HCT116 (cell line): ENCODE results near the gene KCNMB2. TPM values are rescaled to one million over a fixed set of nuclear protein-coding genes. Genes with fewer than 3 reads are reported as not detected.

ENCODE experiments used
- ATAC-seq: fragments of 200-7000 bp; cut with Tn5 transposase; 2 replicates; pipeline ENCODE4 v1.9.1; 2020; ENCODE audit warnings: mild to moderate bottlenecking, moderate library complexity
- BruUV-seq: library from RNA; stranded (reverse); fragments of 400-500 nt; replicated peaks from 2 replicates; lab custom pipeline; 2021; lab: Mats Ljungman, UMichigan
- CTCF ChIA-PET: fragments of 300-600 bp; sonication (Branson Sonifier 250); formaldehyde crosslinking; loops from one replicate; lab custom pipeline; 2021; ENCODE audit warnings: antibody characterized with exemption; lab: Charles Lee
- POLR2A ChIA-PET: fragments of 300-600, 350-600 bp; sonication (Branson Sonifier 250); formaldehyde crosslinking; loops from one replicate; lab custom pipeline; 2021; ENCODE audit warnings: antibody characterized with exemption; lab: Charles Lee
- RAD21 ChIA-PET, 2 experiments: fragments of 300-600 bp; sonication (Branson Sonifier 250); formaldehyde crosslinking; loops; one replicate each; lab custom pipeline; 2023; ENCODE audit warnings: low total read pairs in 2 of 2; ENCODE audit not compliant: uncharacterized antibody in 2 of 2, unreplicated experiment in 2 of 2, low non-redundant PET in 1 of 2; lab: Charles Lee
- DNase-seq: peaks from one replicate; pipeline ENCODE4 v3.0.0-alpha.2; 2010; ENCODE audit warnings: low read depth, low spot score
- H2AFZ ChIP-seq: fragments of 200-600 bp; shearing (Covaris generic), sonication (generic); 2 replicates; pipeline ENCODE4 v1.6.1; 2017; ENCODE audit warnings: low read depth, mixed run types, mixed read lengths, antibody characterized with exemption, low read length; ENCODE audit not compliant: poor library complexity, severe bottlenecking
- H3K27ac ChIP-seq: 2 replicates; pipeline ENCODE4 v1.5.1; 2012; ENCODE audit warnings: low read depth, low read length
- H3K27me3 ChIP-seq: fragments of 200-600 bp; sonication (generic); 2 replicates; pipeline ENCODE4 v1.6.1; 2016; ENCODE audit warnings: mixed run types, low read length, mixed read lengths; ENCODE audit not compliant: insufficient read depth
- H3K36me3 ChIP-seq, 2 experiments: fragments of 200-500 bp in 1 of 2; fragments of 200-600 bp in 1 of 2; sonication (Bioruptor generic) in 1 of 2; sonication (generic) in 1 of 2; 2 replicates each; pipeline versions ENCODE4 v1.5.1 to v1.6.1; 2014 to 2016; ENCODE audit warnings: low read length in 2 of 2, inconsistent platforms in 1 of 2, mixed read lengths in 1 of 2, mixed run types in 1 of 2; ENCODE audit not compliant: insufficient read depth in 2 of 2, control insufficient read depth in 1 of 2
- H3K4me1 ChIP-seq, 2 experiments: fragments of 200-600 bp in 1 of 2; sonication (generic) in 1 of 2; 2 replicates each; pipeline versions ENCODE4 v1.5.1 to v1.6.1; 2012 to 2017; ENCODE audit warnings: low read length in 2 of 2, inconsistent platforms in 1 of 2, mild to moderate bottlenecking in 1 of 2, mixed read lengths in 1 of 2, mixed run types in 1 of 2, moderate library complexity in 1 of 2; ENCODE audit not compliant: insufficient read depth in 2 of 2, control insufficient read depth in 1 of 2
- H3K4me2 ChIP-seq: fragments of 200-600 bp; sonication (generic); 2 replicates; pipeline ENCODE4 v1.6.1; 2017; ENCODE audit warnings: mixed run types, low read length, mixed read lengths
- H3K4me3 ChIP-seq, 2 experiments: fragments of 200-600 bp in 1 of 2; sonication (generic) in 1 of 2; replicated peaks in 1 of 2; 2 replicates each; pipeline ENCODE4 v1.5.1; 2011 to 2016; ENCODE audit warnings: low read length in 2 of 2, control low read depth in 1 of 2, low read depth in 1 of 2, mild to moderate bottlenecking in 1 of 2, mixed read lengths in 1 of 2, mixed run types in 1 of 2
- H3K79me2 ChIP-seq: fragments of 200-600 bp; sonication (generic); 2 replicates; pipeline ENCODE4 v1.6.1; 2017; ENCODE audit warnings: mild to moderate bottlenecking, mixed run types, low read length, moderate library complexity, mixed read lengths; ENCODE audit not compliant: insufficient read depth
- H3K9ac ChIP-seq: fragments of 200-600 bp; sonication (generic); 2 replicates; pipeline ENCODE4 v1.6.1; 2016; ENCODE audit warnings: low read length, mixed read lengths
- H3K9me2 ChIP-seq: fragments of 200-600 bp; sonication (generic), shearing (Covaris generic); 2 replicates; pipeline ENCODE4 v1.6.1; 2017; ENCODE audit warnings: mixed run types, mild to moderate bottlenecking, moderate library complexity; ENCODE audit not compliant: insufficient read depth
- H3K9me3 ChIP-seq, 2 experiments: fragments of 200-500 bp in 1 of 2; fragments of 200-600 bp in 1 of 2; sonication (Bioruptor generic) in 1 of 2; sonication (generic) in 1 of 2; 2 replicates each; pipeline ENCODE4 v1.6.1; 2014 to 2017; ENCODE audit warnings: low read length in 2 of 2, mixed read lengths in 2 of 2, inconsistent platforms in 1 of 2, low read depth in 1 of 2, mild to moderate bottlenecking in 1 of 2, mixed run types in 1 of 2, moderate library complexity in 1 of 2; ENCODE audit not compliant: control insufficient read depth in 1 of 2, insufficient read depth in 1 of 2
- H4K20me1 ChIP-seq: fragments of 200-600 bp; sonication (generic), shearing (Covaris generic); 2 replicates; pipeline ENCODE4 v1.6.1; 2017; ENCODE audit warnings: mixed run types, mild to moderate bottlenecking, moderate library complexity; ENCODE audit not compliant: insufficient read depth
- CBX3 ChIP-seq: IDR thresholded peaks from 2 replicates; pipeline ENCODE4 v1.6.1; 2012; ENCODE audit warnings: low read depth
- EGR1 ChIP-seq: IDR thresholded peaks from 2 replicates; pipeline ENCODE4 v1.6.1; 2012; ENCODE audit warnings: low read depth
- EZH2phosphoT487 ChIP-seq: fragments of 200-600 bp; IDR thresholded peaks from 2 replicates; pipeline ENCODE4 v1.6.1; 2018; ENCODE audit warnings: antibody characterized with exemption, borderline replicate concordance
- FOSL1 ChIP-seq: IDR thresholded peaks from 2 replicates; pipeline ENCODE4 v1.6.1; 2012; ENCODE audit warnings: low read depth
- POLR2A ChIP-seq: IDR thresholded peaks from 2 replicates; pipeline ENCODE4 v1.7.0; 2011; ENCODE audit warnings: borderline replicate concordance; ENCODE audit not compliant: insufficient read depth, insufficient read length; ENCODE audit errors: extremely low read depth
- ZFX ChIP-seq: fragments of 450-650 bp; IDR thresholded peaks from 2 replicates; pipeline ENCODE4 v1.6.1; 2017
- intact Hi-C: fragments of 100-400 bp; cut with micrococcal nuclease; formaldehyde crosslinking; loops from 2 replicates; pipeline ENCODE4 v1.10.0; 2022
- total RNA-seq: library from RNA; stranded (reverse); gene quantifications from one replicate; pipeline ENCODE4 v1.2.1, GENCODE V29; 2021; ENCODE audit not compliant: unreplicated experiment
- TF ChIP-seq, protein P1 (sequence below), 3 experiments: fragments of 200-600 bp in 1 of 3; sonication (generic) in 1 of 3; IDR thresholded peaks in 2 of 3; conservative IDR thresholded peaks in 1 of 3; 2 replicates each; pipeline ENCODE4 v1.5.1; 2012 to 2017; ENCODE audit warnings: low read depth in 2 of 3, low read length in 2 of 3, antibody characterized with exemption in 1 of 3, borderline replicate concordance in 1 of 3, control low read depth in 1 of 3, mild to moderate bottlenecking in 1 of 3, mixed read lengths in 1 of 3, mixed run types in 1 of 3, moderate library complexity in 1 of 3; ENCODE audit not compliant: insufficient read depth in 1 of 3
- TF ChIP-seq, protein P2 (sequence below): IDR thresholded peaks from 2 replicates; pipeline ENCODE4 v1.6.1; 2012

KCNMB2 gene
- total RNA-seq, 1 experiment from 2014 or later = not detected

DNA sequence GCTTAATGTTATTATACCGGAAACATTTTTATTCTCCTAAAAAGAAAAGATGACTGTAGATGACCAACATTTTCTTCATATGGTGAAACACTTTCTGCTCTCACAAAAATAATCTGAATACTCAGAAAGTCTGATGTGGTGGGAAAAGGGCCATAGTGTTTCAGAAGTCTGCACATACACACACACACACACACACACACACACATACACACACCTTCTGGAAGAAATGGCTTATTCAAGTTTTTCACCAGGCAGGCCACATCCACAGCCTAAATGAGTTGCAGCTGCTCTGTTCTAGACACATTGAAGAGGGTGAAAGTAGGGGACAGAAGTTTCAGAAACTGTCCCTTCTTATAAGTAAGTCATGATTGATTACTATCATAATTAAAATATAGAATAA lies 315.3 kb downstream of the KCNMB2 start:
- no peaks in the 10 kb centered on the region for H3K36me3 ChIP-seq
- H3K9me3 ChIP-seq = no peaks in the 10 kb centered on the region
- TF ChIP-seq, protein P1, sequence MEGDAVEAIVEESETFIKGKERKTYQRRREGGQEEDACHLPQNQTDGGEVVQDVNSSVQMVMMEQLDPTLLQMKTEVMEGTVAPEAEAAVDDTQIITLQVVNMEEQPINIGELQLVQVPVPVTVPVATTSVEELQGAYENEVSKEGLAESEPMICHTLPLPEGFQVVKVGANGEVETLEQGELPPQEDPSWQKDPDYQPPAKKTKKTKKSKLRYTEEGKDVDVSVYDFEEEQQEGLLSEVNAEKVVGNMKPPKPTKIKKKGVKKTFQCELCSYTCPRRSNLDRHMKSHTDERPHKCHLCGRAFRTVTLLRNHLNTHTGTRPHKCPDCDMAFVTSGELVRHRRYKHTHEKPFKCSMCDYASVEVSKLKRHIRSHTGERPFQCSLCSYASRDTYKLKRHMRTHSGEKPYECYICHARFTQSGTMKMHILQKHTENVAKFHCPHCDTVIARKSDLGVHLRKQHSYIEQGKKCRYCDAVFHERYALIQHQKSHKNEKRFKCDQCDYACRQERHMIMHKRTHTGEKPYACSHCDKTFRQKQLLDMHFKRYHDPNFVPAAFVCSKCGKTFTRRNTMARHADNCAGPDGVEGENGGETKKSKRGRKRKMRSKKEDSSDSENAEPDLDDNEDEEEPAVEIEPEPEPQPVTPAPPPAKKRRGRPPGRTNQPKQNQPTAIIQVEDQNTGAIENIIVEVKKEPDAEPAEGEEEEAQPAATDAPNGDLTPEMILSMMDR (IDR thresholded peaks at IDR 0.05 in 2 of 3, conservative IDR thresholded peaks at IDR 0.05 in 1 of 3; ENCODE audit: borderline replicate concordance in 1 of 3, insufficient read depth in 1 of 3, low read depth in 2 of 3, low read length in 2 of 3) = no peak
- no peak for TF ChIP-seq EZH2phosphoT487
- TF ChIP-seq CBX3 = no peak
- no peak for TF ChIP-seq EGR1
- TF ChIP-seq, protein P2, sequence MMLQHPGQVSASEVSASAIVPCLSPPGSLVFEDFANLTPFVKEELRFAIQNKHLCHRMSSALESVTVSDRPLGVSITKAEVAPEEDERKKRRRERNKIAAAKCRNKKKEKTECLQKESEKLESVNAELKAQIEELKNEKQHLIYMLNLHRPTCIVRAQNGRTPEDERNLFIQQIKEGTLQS = no peak
- no peaks in the 10 kb centered on the region for H3K4me1 ChIP-seq
- no peaks in the 10 kb centered on the region for H3K9me2 ChIP-seq
- ATAC-seq (no peak), DNase-seq (no peak)
- no peaks in the 10 kb centered on the region for H4K20me1 ChIP-seq
- CTCF ChIA-PET = no interaction called here
- POLR2A ChIA-PET = no interaction called here
- H3K4me3 ChIP-seq = no peak overlapping the region
- RAD21 ChIA-PET = no interaction called here
- no TSS peak for BruUV-seq
- no peak overlapping the region for H3K27ac ChIP-seq
- no peaks in the 10 kb centered on the region for H3K27me3 ChIP-seq
- H3K79me2 ChIP-seq = no peaks in the 10 kb centered on the region
- intact Hi-C loops = no loop called here
- no peak overlapping the region for H3K9ac ChIP-seq
- H3K4me2 ChIP-seq = no peak overlapping the region
- H2AFZ ChIP-seq = no peak overlapping the region

DNA sequence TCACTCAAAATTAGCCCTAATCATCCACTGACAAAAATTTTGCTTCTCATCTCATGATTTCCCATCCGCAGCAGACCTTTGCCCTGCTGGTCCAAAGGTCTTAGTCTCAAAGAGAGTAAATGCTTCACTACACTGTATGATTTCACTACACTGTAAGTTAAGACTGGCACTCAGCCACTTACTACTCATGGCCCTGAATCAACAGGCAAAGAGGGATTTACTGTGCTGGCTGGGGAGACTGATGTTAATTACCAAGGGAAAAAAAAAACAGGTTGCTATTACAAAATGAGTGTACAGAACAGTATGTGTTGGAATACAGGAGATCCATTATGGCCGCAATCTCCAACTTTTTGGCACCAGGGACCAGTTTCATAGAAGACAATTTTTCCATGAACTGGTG lies 320.6 kb downstream of the KCNMB2 start:
- no peaks in the 10 kb centered on the region for H3K9me3 ChIP-seq
- TF ChIP-seq POLR2A = no peak
- TF ChIP-seq FOSL1 = no peak
- no peak for TF ChIP-seq ZFX
- TF ChIP-seq, protein P2 = no peak
- CTCF ChIA-PET = no interaction called here
- H3K9ac ChIP-seq = no peak overlapping the region
- no peak overlapping the region for H3K4me3 ChIP-seq
- 0 out of 2 replicates have a peak, but pooled peaks cover 6% of the 10 kb centered on the region for H3K79me2 ChIP-seq
- no TSS peak for BruUV-seq
- no peaks in the 10 kb centered on the region for H3K27me3 ChIP-seq
- RAD21 ChIA-PET = no interaction called here
- no peaks in the 10 kb centered on the region for H3K9me2 ChIP-seq
- H2AFZ ChIP-seq = no peak overlapping the region
- intact Hi-C loops = no loop called here
- ATAC-seq (no peak), DNase-seq (no peak)
- H4K20me1 ChIP-seq = no peaks in the 10 kb centered on the region
- H3K4me1 ChIP-seq = peaks cover 0 to 7% of the 10 kb centered on the region in 2 experiments; a peak in 1 of 4 replicates
- H3K27ac ChIP-seq = no peak overlapping the region
- POLR2A ChIA-PET = no interaction called here
- H3K36me3 ChIP-seq = no peaks in the 10 kb centered on the region
- H3K4me2 ChIP-seq = no peak overlapping the region
